ENCODE data around the gene RAB5B. TPM values are rescaled to one million over a fixed set of nuclear protein-coding genes. Genes with fewer than 3 reads are reported as not detected.

The RAB5B gene
- total RNA-seq, 1 experiment from 2014 or later: 102 TPM

- peaks cover 33% of the 10 kb centered on the region for H3K4me1 ChIP-seq (ENCODE audit: control insufficient read depth, insufficient read depth, low read length)
- no peaks in the 10 kb centered on the region; the same call in 1 of the 2 replicates for H3K36me3 ChIP-seq (ENCODE audit: control insufficient read depth, insufficient read depth, low read length)
- no peaks in the 10 kb centered on the region for H3K9me3 ChIP-seq (ENCODE audit: control insufficient read depth, insufficient read depth, low read depth, low read length)
- ChIA-PET CTCF (interaction anchor here (0.5 to 2.1 kb wide), 8 partner anchors 9 to 104 kb away, joined by 3 to 22 read pairs (median 4); partner anchors contain the start of genes DNAJC14 and RAB5B), POLR2A (interaction anchor here (0.6 kb wide), 1 partner anchor 1916 kb away, joined by 7 read pairs; the partner anchor contains the start of gene CTDSP2)
- peak within 1 kb of the TSS; percentile 46 to 69 for H3K4me3 ChIP-seq (ENCODE audit: low read depth in 2 of 2, low read length in 2 of 2)
- peak within 1 kb of the TSS; percentile 69 for H3K27ac ChIP-seq (ENCODE audit: low read length)
- BruUV-seq (replicated peaks): no TSS peak
- DNase-seq (ENCODE audit: low read depth, low spot score) (peak; percentile 67), ATAC-seq (peak; percentile 53)
- intact Hi-C loops (cut with micrococcal nuclease; ENCODE audit: unreplicated experiment): no loop called here
- H3K27me3 ChIP-seq (ENCODE audit: control insufficient read depth, insufficient read depth, low read length): peaks cover 14% of the 10 kb centered on the region; the same call in 1 of the 2 replicates
- TF ChIP-seq REST (IDR thresholded peaks at IDR 0.05; ENCODE audit: insufficient read depth in 1 of 2, low read depth in 2 of 2, low read length in 1 of 2): no peak
- TF ChIP-seq CTCF (IDR thresholded peaks at IDR 0.05): peak; percentile 84
- in situ Hi-C loops (cut with HindIII; ENCODE audit: low pct_unique_long_range_greater_than_20kb, low sequenced_read_pairs): no loop called here
These were observed 43.0 kb upstream of the RAB5B start, which contains the start of gene DGKA for GRCh38 chr12:55930771-55931316. Gene DGKA (plus strand): TSS chr12:55931162. CDS start chr12:55936504, 5,342 bp downstream.

GRCh38 chr12:55931317-55931779 lies 42.5 kb upstream of the RAB5B start:
- ChIA-PET CTCF (interaction anchor here (0.6 to 2.1 kb wide), 4 partner anchors 9 to 37 kb away, joined by 3 to 11 read pairs (median 6); no protein-coding TSS in a partner anchor), POLR2A (no interaction called here)
- H3K27me3 ChIP-seq (ENCODE audit: control insufficient read depth, insufficient read depth, low read length): peaks cover 14% of the 10 kb centered on the region; the same call in 1 of the 2 replicates
- TF ChIP-seq POLR2AphosphoS5 (IDR thresholded peaks at IDR 0.05; ENCODE audit: low read depth, low read length): no peak
- no peak for TF ChIP-seq SIN3A (IDR thresholded peaks at IDR 0.05; ENCODE audit: borderline replicate concordance, insufficient read depth, low read depth, low read length)
- no peak for TF ChIP-seq CTCF (IDR thresholded peaks at IDR 0.05)
- no peak for TF ChIP-seq TCF7L2 (IDR thresholded peaks at IDR 0.05; ENCODE audit: low read depth, low read length)
- no peak for TF ChIP-seq REST (IDR thresholded peaks at IDR 0.05; ENCODE audit: insufficient read depth in 1 of 2, low read depth in 2 of 2, low read length in 1 of 2)
- no TSS peak for BruUV-seq (replicated peaks)
- peaks cover 33% of the 10 kb centered on the region for H3K4me1 ChIP-seq (ENCODE audit: control insufficient read depth, insufficient read depth, low read length)
- in situ Hi-C loops (cut with HindIII; ENCODE audit: low pct_unique_long_range_greater_than_20kb, low sequenced_read_pairs): no loop called here
- no peaks in the 10 kb centered on the region for H3K9me3 ChIP-seq (ENCODE audit: control insufficient read depth, insufficient read depth, low read depth, low read length)
- no peaks in the 10 kb centered on the region; the same call in 1 of the 2 replicates for H3K36me3 ChIP-seq (ENCODE audit: control insufficient read depth, insufficient read depth, low read length)
- H3K4me3 ChIP-seq (ENCODE audit: low read depth in 2 of 2, low read length in 2 of 2): peak overlapping the region; percentile 46 to 69
- DNase-seq (ENCODE audit: low read depth, low spot score) (no peak), ATAC-seq (no peak)
- H3K27ac ChIP-seq (ENCODE audit: low read length): peak overlapping the region; percentile 69
- intact Hi-C loops (cut with micrococcal nuclease; ENCODE audit: unreplicated experiment): no loop called here
